Astrocyte (in vitro differentiated cells and primary cell): Measurements from ENCODE around the gene CWC27. TPM values are rescaled to one million over a fixed set of nuclear protein-coding genes. Genes with fewer than 3 reads are reported as not detected.

Experiments
- DNase-seq: peaks from one replicate; pipeline ENCODE4 v3.0.0-alpha.2; 2010; ENCODE audit warnings: low read depth
- FAIRE-seq: peaks from 2 replicates; lab custom pipeline; 2011; peaks lifted over from hg19 to GRCh38; lab: Jason Lieb, UNC
- H2AFZ ChIP-seq: 2 replicates; pipeline ENCODE4 v1.6.0; 2012; ENCODE audit warnings: low read depth, low read length, inconsistent platforms
- H3K27ac ChIP-seq: 2 replicates; pipeline ENCODE4 v1.5.1; 2011; ENCODE audit warnings: low read depth, low read length, inconsistent platforms
- H3K27me3 ChIP-seq: 2 replicates; pipeline ENCODE4 v1.6.0; 2011; ENCODE audit warnings: low read length, inconsistent platforms; ENCODE audit not compliant: insufficient read depth
- H3K36me3 ChIP-seq: 2 replicates; pipeline ENCODE4 v1.5.1; 2011; ENCODE audit warnings: low read length, inconsistent platforms; ENCODE audit not compliant: insufficient read depth
- H3K4me1 ChIP-seq: 2 replicates; pipeline ENCODE4 v1.5.1; 2011; ENCODE audit warnings: low read length, inconsistent platforms; ENCODE audit not compliant: insufficient read depth
- H3K4me2 ChIP-seq: 2 replicates; pipeline ENCODE4 v1.6.0; 2012; ENCODE audit warnings: low read length, inconsistent platforms
- H3K4me3 ChIP-seq: 2 replicates; pipeline ENCODE4 v1.5.1; 2011; ENCODE audit warnings: low read depth, mild to moderate bottlenecking, low read length, inconsistent platforms; ENCODE audit not compliant: insufficient read depth
- H3K79me2 ChIP-seq: 2 replicates; pipeline ENCODE4 v1.6.0; 2012; ENCODE audit warnings: mild to moderate bottlenecking, low read length, inconsistent platforms; ENCODE audit not compliant: insufficient read depth
- H3K9ac ChIP-seq: 2 replicates; pipeline ENCODE4 v1.6.0; 2012; ENCODE audit warnings: mild to moderate bottlenecking, low read length, inconsistent platforms
- H3K9me3 ChIP-seq: 2 replicates; pipeline ENCODE4 v1.5.1; 2012; ENCODE audit warnings: low read depth, mild to moderate bottlenecking, low read length, inconsistent platforms; ENCODE audit not compliant: insufficient read depth
- H4K20me1 ChIP-seq: 2 replicates; pipeline ENCODE4 v1.6.0; 2012; ENCODE audit warnings: low read length, inconsistent platforms; ENCODE audit not compliant: insufficient read depth
- H3K27ac Mint-ChIP-seq: one replicate; pipeline ENCODE4 v1.8.0; 2021; ENCODE audit warnings: mild to moderate bottlenecking, mixed read lengths; ENCODE audit not compliant: unreplicated experiment
- H3K27me3 Mint-ChIP-seq: one replicate; pipeline ENCODE4 v1.8.0; 2021; ENCODE audit warnings: low read depth, mixed read lengths; ENCODE audit not compliant: unreplicated experiment
- H3K36me3 Mint-ChIP-seq: one replicate; pipeline ENCODE4 v1.8.0; 2021; ENCODE audit warnings: low read depth, mixed read lengths; ENCODE audit not compliant: unreplicated experiment
- H3K4me1 Mint-ChIP-seq: one replicate; pipeline ENCODE4 v1.8.0; 2021; ENCODE audit warnings: low read depth, mixed read lengths; ENCODE audit not compliant: unreplicated experiment
- H3K4me3 Mint-ChIP-seq: one replicate; pipeline ENCODE4 v1.8.0; 2021; ENCODE audit warnings: mild to moderate bottlenecking, moderate library complexity, mixed read lengths; ENCODE audit not compliant: unreplicated experiment
- H3K9me3 Mint-ChIP-seq: one replicate; pipeline ENCODE4 v1.8.0; 2021; ENCODE audit warnings: mild to moderate bottlenecking, mixed read lengths; ENCODE audit not compliant: unreplicated experiment
- CTCF ChIP-seq: IDR thresholded peaks from 2 replicates; pipeline ENCODE4 v1.5.1; 2011; ENCODE audit warnings: low read depth, mild to moderate bottlenecking, inconsistent platforms, low read length, moderate library complexity; ENCODE audit not compliant: insufficient read depth
- EZH2 ChIP-seq: IDR thresholded peaks from 2 replicates; pipeline ENCODE4 v1.6.1; 2012; ENCODE audit warnings: mild to moderate bottlenecking, low read length, inconsistent platforms; ENCODE audit not compliant: insufficient read depth
- total RNA-seq: library from RNA; stranded (reverse); gene quantifications from 2 replicates; pipeline ENCODE4 v1.2.1, GENCODE V29; 2021

CWC27 gene
- total RNA-seq, 1 donor from 2014 or later = 25.7 TPM

GRCh38 chr5:64859881-64860280 lies 91.2 kb downstream of the CWC27 start:
- H3K4me1 ChIP-seq = no peaks in the 10 kb centered on the region
- Mint-ChIP-seq H3K36me3 (no peaks in the 10 kb centered on the region), H3K27ac (no peak overlapping the region), H3K9me3 (no peaks in the 10 kb centered on the region), H3K4me1 (peaks cover 3% of the 10 kb centered on the region), H3K27me3 (no peaks in the 10 kb centered on the region), H3K4me3 (no peak overlapping the region)
- TF ChIP-seq CTCF (no peak), EZH2 (no peak)
- no peaks in the 10 kb centered on the region for H3K79me2 ChIP-seq
- H3K36me3 ChIP-seq = no peaks in the 10 kb centered on the region
- H4K20me1 ChIP-seq = no peaks in the 10 kb centered on the region
- no peak for DNase-seq
- no peaks in the 10 kb centered on the region for H3K27me3 ChIP-seq
- no peak for FAIRE-seq
- H3K9ac ChIP-seq = no peak overlapping the region
- H2AFZ ChIP-seq = no peak overlapping the region
- H3K9me3 ChIP-seq = no peaks in the 10 kb centered on the region
- no peak overlapping the region for H3K4me3 ChIP-seq
- H3K27ac ChIP-seq = no peak overlapping the region
- H3K4me2 ChIP-seq = no peak overlapping the region

GRCh38 chr5:64861281-64861680 lies 92.6 kb downstream of the CWC27 start:
- Histone ChIP-seq H3K4me1 (no peaks in the 10 kb centered on the region), H3K4me2 (no peak overlapping the region), H3K27me3 (no peaks in the 10 kb centered on the region), H3K4me3 (no peak overlapping the region), H4K20me1 (no peaks in the 10 kb centered on the region), H3K36me3 (no peaks in the 10 kb centered on the region), H3K9ac (no peak overlapping the region), H3K79me2 (no peaks in the 10 kb centered on the region), H3K9me3 (no peaks in the 10 kb centered on the region), H2AFZ (no peak overlapping the region), H3K27ac (no peak overlapping the region)
- no peaks in the 10 kb centered on the region for H3K36me3 Mint-ChIP-seq
- H3K9me3 Mint-ChIP-seq = no peaks in the 10 kb centered on the region
- no peaks in the 10 kb centered on the region for H3K27me3 Mint-ChIP-seq
- FAIRE-seq = no peak
- no peak for DNase-seq
- TF ChIP-seq CTCF (no peak), EZH2 (no peak)
- H3K27ac Mint-ChIP-seq = no peak overlapping the region
- H3K4me3 Mint-ChIP-seq = no peak overlapping the region
- H3K4me1 Mint-ChIP-seq = peaks cover 3% of the 10 kb centered on the region

- DNase-seq (no peak), FAIRE-seq (no peak)
- Mint-ChIP-seq H3K27ac (no peak overlapping the region), H3K4me1 (peaks cover 6% of the 10 kb centered on the region), H3K4me3 (no peak overlapping the region), H3K36me3 (no peaks in the 10 kb centered on the region), H3K27me3 (no peaks in the 10 kb centered on the region), H3K9me3 (no peaks in the 10 kb centered on the region)
- Histone ChIP-seq H3K9ac (no peak overlapping the region), H3K27me3 (no peaks in the 10 kb centered on the region), H3K4me1 (peaks cover 3% of the 10 kb centered on the region), H3K27ac (no peak overlapping the region), H3K9me3 (no peaks in the 10 kb centered on the region), H3K4me2 (no peak overlapping the region), H3K36me3 (no peaks in the 10 kb centered on the region), H3K79me2 (no peaks in the 10 kb centered on the region), H4K20me1 (no peaks in the 10 kb centered on the region), H3K4me3 (no peak overlapping the region), H2AFZ (no peak overlapping the region)
- TF ChIP-seq EZH2 (no peak), CTCF (no peak)
These were observed 95.4 kb downstream of the CWC27 start for GRCh38 chr5:64864171-64864570.
